OCI-LY1 (cell line): ENCODE data around the gene HDGFL2.

Experiments
- CTCF ChIP-seq: fragments of 200-600 bp; sonication (generic), shearing (Covaris generic); IDR thresholded peaks from 2 replicates; pipeline ENCODE4 v1.5.1; 2017; ENCODE audit warnings: mild to moderate bottlenecking, antibody characterized with exemption, low read length, moderate library complexity, mixed read lengths
- EZH2 ChIP-seq: fragments of 200-600 bp; sonication (generic), shearing (Covaris generic); IDR thresholded peaks from 2 replicates; pipeline ENCODE4 v1.8.0; 2017; ENCODE audit warnings: borderline replicate concordance, mixed run types, mild to moderate bottlenecking, antibody characterized with exemption, low read length, moderate library complexity, mixed read lengths

GRCh38 chr19:4431808-4432674 is 40.1 kb upstream of the HDGFL2 start:
- TF ChIP-seq CTCF = no peak
- TF ChIP-seq EZH2 = no peak
